HCT116 (cell line): Measurements from ENCODE around the gene NPB.

Experiments
- CEBPB ChIP-seq: IDR thresholded peaks from 2 replicates; pipeline ENCODE4 v1.6.1; 2012; ENCODE audit warnings: low read depth
- EZH2 ChIP-seq: fragments of 200-600 bp; sonication (generic); IDR thresholded peaks from 2 replicates; pipeline ENCODE4 v1.6.1; 2017; ENCODE audit warnings: antibody characterized with exemption, mixed run types
- EZH2phosphoT487 ChIP-seq: fragments of 200-600 bp; IDR thresholded peaks from 2 replicates; pipeline ENCODE4 v1.6.1; 2018; ENCODE audit warnings: antibody characterized with exemption, borderline replicate concordance
- FOSL1 ChIP-seq: IDR thresholded peaks from 2 replicates; pipeline ENCODE4 v1.6.1; 2012; ENCODE audit warnings: low read depth
- JUND ChIP-seq: IDR thresholded peaks from 2 replicates; pipeline ENCODE4 v1.6.1; 2012
- POLR2A ChIP-seq: IDR thresholded peaks from 2 replicates; pipeline ENCODE4 v1.7.0; 2011; ENCODE audit warnings: borderline replicate concordance; ENCODE audit not compliant: insufficient read depth, insufficient read length; ENCODE audit errors: extremely low read depth
- POLR2AphosphoS5 ChIP-seq: IDR thresholded peaks from 2 replicates; pipeline ENCODE4 v1.6.1; 2011; ENCODE audit warnings: mild to moderate bottlenecking, low read depth, low read length, moderate library complexity
- RAD21 ChIP-seq: IDR thresholded peaks from 2 replicates; pipeline ENCODE4 v1.6.1; 2012; ENCODE audit warnings: low read depth, mild to moderate bottlenecking
- SP1 ChIP-seq: IDR thresholded peaks from 2 replicates; pipeline ENCODE4 v1.6.1; 2012; ENCODE audit warnings: low read depth
- TCF7L2 ChIP-seq: IDR thresholded peaks from 2 replicates; pipeline ENCODE4 v1.7.0; 2011; ENCODE audit warnings: borderline replicate concordance, inconsistent platforms; ENCODE audit not compliant: insufficient read depth, insufficient read length; ENCODE audit errors: extremely low read depth
- TF ChIP-seq, protein P1 (sequence below), 3 experiments: fragments of 200-600 bp in 1 of 3; sonication (generic) in 1 of 3; IDR thresholded peaks in 2 of 3; conservative IDR thresholded peaks in 1 of 3; 2 replicates each; pipeline ENCODE4 v1.5.1; 2012 to 2017; ENCODE audit warnings: low read depth in 2 of 3, low read length in 2 of 3, antibody characterized with exemption in 1 of 3, borderline replicate concordance in 1 of 3, control low read depth in 1 of 3, mild to moderate bottlenecking in 1 of 3, mixed read lengths in 1 of 3, mixed run types in 1 of 3, moderate library complexity in 1 of 3; ENCODE audit not compliant: insufficient read depth in 1 of 3
- TF ChIP-seq, protein P2 (sequence below): IDR thresholded peaks from 2 replicates; pipeline ENCODE4 v1.6.1; 2012; ENCODE audit warnings: low read depth

GRCh38 chr17:81927653-81928543 is 25.9 kb downstream of the NPB start, which contains the start of gene MAFG:
- TF ChIP-seq EZH2phosphoT487 (no peak), POLR2A (peak; percentile 24), FOSL1 (no peak), RAD21 (no peak), EZH2 (no peak), POLR2AphosphoS5 (peak; percentile 67), JUND (no peak), SP1 (no peak; the same call in 1 of the 2 replicates), CEBPB (no peak), TCF7L2 (peak; percentile 81)
- TF ChIP-seq, protein P1, sequence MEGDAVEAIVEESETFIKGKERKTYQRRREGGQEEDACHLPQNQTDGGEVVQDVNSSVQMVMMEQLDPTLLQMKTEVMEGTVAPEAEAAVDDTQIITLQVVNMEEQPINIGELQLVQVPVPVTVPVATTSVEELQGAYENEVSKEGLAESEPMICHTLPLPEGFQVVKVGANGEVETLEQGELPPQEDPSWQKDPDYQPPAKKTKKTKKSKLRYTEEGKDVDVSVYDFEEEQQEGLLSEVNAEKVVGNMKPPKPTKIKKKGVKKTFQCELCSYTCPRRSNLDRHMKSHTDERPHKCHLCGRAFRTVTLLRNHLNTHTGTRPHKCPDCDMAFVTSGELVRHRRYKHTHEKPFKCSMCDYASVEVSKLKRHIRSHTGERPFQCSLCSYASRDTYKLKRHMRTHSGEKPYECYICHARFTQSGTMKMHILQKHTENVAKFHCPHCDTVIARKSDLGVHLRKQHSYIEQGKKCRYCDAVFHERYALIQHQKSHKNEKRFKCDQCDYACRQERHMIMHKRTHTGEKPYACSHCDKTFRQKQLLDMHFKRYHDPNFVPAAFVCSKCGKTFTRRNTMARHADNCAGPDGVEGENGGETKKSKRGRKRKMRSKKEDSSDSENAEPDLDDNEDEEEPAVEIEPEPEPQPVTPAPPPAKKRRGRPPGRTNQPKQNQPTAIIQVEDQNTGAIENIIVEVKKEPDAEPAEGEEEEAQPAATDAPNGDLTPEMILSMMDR (IDR thresholded peaks at IDR 0.05 in 2 of 3, conservative IDR thresholded peaks at IDR 0.05 in 1 of 3; ENCODE audit: borderline replicate concordance in 1 of 3, insufficient read depth in 1 of 3, low read depth in 2 of 3, low read length in 2 of 3): peak in 2 of 3 experiments; percentile 65 to 69; a peak in 5 of 6 replicates
- TF ChIP-seq, protein P2, sequence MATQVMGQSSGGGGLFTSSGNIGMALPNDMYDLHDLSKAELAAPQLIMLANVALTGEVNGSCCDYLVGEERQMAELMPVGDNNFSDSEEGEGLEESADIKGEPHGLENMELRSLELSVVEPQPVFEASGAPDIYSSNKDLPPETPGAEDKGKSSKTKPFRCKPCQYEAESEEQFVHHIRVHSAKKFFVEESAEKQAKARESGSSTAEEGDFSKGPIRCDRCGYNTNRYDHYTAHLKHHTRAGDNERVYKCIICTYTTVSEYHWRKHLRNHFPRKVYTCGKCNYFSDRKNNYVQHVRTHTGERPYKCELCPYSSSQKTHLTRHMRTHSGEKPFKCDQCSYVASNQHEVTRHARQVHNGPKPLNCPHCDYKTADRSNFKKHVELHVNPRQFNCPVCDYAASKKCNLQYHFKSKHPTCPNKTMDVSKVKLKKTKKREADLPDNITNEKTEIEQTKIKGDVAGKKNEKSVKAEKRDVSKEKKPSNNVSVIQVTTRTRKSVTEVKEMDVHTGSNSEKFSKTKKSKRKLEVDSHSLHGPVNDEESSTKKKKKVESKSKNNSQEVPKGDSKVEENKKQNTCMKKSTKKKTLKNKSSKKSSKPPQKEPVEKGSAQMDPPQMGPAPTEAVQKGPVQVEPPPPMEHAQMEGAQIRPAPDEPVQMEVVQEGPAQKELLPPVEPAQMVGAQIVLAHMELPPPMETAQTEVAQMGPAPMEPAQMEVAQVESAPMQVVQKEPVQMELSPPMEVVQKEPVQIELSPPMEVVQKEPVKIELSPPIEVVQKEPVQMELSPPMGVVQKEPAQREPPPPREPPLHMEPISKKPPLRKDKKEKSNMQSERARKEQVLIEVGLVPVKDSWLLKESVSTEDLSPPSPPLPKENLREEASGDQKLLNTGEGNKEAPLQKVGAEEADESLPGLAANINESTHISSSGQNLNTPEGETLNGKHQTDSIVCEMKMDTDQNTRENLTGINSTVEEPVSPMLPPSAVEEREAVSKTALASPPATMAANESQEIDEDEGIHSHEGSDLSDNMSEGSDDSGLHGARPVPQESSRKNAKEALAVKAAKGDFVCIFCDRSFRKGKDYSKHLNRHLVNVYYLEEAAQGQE: no peak
